ENCODE measurements around the gene CMSS1.

DNA sequence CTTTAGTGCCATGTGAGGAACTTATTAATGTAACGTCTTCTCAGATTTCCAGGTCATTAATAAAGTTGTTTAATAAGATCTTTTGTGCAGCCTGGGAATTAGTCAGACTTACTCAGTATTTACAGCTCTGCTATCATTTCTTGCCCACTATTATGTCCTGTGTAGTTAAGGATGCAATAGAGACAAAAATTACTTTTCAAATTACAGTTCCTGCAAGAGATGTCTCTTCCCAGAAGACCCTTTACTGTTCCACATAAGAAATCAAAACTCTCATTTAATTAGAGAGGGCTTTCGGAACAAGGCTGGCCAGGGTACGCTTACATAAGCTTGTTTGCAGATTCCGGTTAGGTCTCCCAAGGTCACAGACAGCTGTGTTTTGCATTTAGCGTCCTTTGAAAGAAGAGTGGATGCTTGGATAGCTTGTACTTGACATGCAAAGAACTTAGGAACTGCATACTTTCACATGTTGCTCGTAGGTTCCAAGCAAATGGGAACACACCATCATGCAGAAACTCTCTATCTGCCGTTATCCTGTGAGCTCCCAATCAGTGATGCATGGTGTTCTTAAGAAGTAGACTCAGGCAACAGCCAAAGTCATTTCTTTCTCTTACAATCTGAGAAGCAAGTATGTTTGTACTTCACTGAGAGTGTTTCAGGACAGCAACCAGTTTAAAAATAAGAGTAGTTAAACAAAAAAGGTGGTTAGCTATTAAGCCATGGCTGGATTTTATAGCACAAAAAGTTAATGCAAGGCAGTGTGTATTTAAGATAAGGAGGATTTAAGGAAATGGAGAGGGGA, 259.3 kb downstream of the CMSS1 start:
- TF ChIP-seq, protein P1, sequence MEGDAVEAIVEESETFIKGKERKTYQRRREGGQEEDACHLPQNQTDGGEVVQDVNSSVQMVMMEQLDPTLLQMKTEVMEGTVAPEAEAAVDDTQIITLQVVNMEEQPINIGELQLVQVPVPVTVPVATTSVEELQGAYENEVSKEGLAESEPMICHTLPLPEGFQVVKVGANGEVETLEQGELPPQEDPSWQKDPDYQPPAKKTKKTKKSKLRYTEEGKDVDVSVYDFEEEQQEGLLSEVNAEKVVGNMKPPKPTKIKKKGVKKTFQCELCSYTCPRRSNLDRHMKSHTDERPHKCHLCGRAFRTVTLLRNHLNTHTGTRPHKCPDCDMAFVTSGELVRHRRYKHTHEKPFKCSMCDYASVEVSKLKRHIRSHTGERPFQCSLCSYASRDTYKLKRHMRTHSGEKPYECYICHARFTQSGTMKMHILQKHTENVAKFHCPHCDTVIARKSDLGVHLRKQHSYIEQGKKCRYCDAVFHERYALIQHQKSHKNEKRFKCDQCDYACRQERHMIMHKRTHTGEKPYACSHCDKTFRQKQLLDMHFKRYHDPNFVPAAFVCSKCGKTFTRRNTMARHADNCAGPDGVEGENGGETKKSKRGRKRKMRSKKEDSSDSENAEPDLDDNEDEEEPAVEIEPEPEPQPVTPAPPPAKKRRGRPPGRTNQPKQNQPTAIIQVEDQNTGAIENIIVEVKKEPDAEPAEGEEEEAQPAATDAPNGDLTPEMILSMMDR (conservative IDR thresholded peaks at IDR 0.05; ENCODE audit: low read depth, low read length): no peak
- TF ChIP-seq EZH2 (IDR thresholded peaks at IDR 0.05; ENCODE audit: borderline replicate concordance, low read depth, low read length, poor library complexity, severe bottlenecking): no peak

Measured in A673 (cell line).